ENCODE measurements around the gene CFAP157.

GRCh38 chr9:127720865-127721227, 14.1 kb downstream of the CFAP157 start:
- TF ChIP-seq EZH2 (optimal IDR thresholded peaks at IDR 0.05; ENCODE audit: low read depth, low read length) (no peak), EZH2phosphoT487 (IDR thresholded peaks at IDR 0.05; ENCODE audit: low read length) (no peak)
- TF ChIP-seq, protein P1, sequence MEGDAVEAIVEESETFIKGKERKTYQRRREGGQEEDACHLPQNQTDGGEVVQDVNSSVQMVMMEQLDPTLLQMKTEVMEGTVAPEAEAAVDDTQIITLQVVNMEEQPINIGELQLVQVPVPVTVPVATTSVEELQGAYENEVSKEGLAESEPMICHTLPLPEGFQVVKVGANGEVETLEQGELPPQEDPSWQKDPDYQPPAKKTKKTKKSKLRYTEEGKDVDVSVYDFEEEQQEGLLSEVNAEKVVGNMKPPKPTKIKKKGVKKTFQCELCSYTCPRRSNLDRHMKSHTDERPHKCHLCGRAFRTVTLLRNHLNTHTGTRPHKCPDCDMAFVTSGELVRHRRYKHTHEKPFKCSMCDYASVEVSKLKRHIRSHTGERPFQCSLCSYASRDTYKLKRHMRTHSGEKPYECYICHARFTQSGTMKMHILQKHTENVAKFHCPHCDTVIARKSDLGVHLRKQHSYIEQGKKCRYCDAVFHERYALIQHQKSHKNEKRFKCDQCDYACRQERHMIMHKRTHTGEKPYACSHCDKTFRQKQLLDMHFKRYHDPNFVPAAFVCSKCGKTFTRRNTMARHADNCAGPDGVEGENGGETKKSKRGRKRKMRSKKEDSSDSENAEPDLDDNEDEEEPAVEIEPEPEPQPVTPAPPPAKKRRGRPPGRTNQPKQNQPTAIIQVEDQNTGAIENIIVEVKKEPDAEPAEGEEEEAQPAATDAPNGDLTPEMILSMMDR (IDR thresholded peaks at IDR 0.05; ENCODE audit: low read length): no peak

Measured in MM.1S (cell line).